HUES6 (cell line): ENCODE data around the gene PRKRIP1.
"Not testable (repeated sequence)": the region's sequence is repeated elsewhere in the genome, so short reads cannot be mapped to it uniquely, and the experiment has no call there.

Source experiments
- H3K27ac ChIP-seq: 2 replicates; pipeline ENCODE4 v1.7.0; 2013; ENCODE audit warnings: low read depth, mild to moderate bottlenecking, low read length, inconsistent platforms
- H3K27me3 ChIP-seq: 2 replicates; pipeline ENCODE4 v1.6.1; 2013; ENCODE audit warnings: low read length; ENCODE audit not compliant: control insufficient read depth, insufficient read depth
- H3K36me3 ChIP-seq: 2 replicates; pipeline ENCODE4 v1.6.1; 2013; ENCODE audit warnings: low read length; ENCODE audit not compliant: control insufficient read depth, insufficient read depth
- H3K4me1 ChIP-seq: 2 replicates; pipeline ENCODE4 v1.6.1; 2013; ENCODE audit warnings: low read length; ENCODE audit not compliant: control insufficient read depth, insufficient read depth
- H3K4me3 ChIP-seq: 2 replicates; pipeline ENCODE4 v1.5.1; 2013; ENCODE audit warnings: low read depth, low read length
- H3K9ac ChIP-seq: one replicate; pipeline ENCODE4 v1.6.1; 2013; ENCODE audit warnings: mild to moderate bottlenecking, low read length
- H3K9me3 ChIP-seq: 2 replicates; pipeline ENCODE4 v1.6.1; 2013; ENCODE audit warnings: low read depth, low read length; ENCODE audit not compliant: control insufficient read depth, insufficient read depth

Gene PRKRIP1

DNA sequence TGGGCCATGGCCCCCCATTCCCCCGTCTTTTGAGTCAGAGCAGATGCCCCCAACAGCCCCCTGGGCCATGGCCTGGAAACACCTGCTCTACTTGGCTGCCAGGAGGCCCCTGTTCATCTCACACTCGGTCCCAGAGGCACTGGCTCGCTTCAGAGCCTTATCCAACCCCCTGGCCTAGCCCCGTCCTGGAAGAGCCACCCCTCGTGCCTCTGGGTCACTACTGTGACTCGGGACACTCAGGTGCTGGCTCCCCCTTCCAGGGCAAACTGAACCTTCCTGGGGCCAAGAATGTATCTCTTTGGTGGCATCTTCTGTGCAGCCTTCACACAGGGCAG lies 75.6 kb downstream of the PRKRIP1 start:
- Histone ChIP-seq H3K9me3 (no peaks in the 10 kb centered on the region), H3K9ac (no peak overlapping the region), H3K4me3 (no peak overlapping the region), H3K4me1 (0 out of 2 replicates have a peak, but pooled peaks cover 4% of the 10 kb centered on the region), H3K27me3 (no peaks in the 10 kb centered on the region), H3K36me3 (peaks cover 57% of the 10 kb centered on the region), H3K27ac (no peak overlapping the region)

DNA sequence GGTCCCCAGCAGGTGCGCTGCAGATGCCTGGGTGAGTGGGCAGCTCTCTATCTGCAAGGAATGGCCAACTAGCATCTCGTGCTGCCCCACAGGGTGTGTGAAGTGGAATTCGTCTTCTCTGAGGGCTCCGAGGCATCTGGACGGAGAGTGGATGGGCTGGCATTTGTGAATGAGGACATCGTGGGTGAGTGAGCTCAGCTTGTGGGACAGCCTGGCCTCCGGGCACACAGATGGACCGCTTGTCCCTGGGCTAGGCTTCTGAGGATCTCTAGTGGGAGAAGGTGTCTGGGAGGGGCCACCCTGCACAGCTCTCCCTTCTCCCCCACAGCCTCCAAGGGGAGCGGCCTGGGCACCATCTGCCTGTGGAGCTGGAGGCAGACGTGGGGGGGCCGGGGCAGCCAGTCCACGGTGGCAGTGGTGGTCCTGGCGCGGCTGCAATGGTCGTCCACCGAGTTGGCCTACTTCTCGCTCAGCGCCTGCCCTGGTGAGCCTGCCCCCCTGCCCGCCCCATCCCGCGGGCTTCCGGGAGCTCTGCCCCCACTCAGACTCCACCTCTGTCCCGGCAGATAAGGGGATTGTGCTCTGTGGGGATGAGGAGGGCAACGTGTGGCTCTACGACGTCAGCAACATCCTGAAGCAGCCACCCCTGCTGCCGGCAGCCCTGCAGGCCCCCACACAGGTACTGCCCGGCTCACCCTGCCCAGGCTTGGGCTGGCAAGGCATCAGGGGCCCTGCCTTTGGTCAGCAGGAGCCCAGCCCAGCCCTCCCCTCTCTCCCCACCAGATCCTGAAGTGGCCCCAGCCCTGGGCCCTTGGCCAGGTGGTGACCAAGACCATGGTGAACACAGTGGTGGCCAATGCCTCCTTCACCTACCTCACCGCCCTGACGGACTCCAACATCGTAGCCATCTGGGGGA lies 76.2 kb downstream of the PRKRIP1 start:
- H3K36me3 ChIP-seq = peaks cover 55% of the 10 kb centered on the region
- H3K4me3 ChIP-seq = no peak overlapping the region
- no peak overlapping the region for H3K27ac ChIP-seq
- no peaks in the 10 kb centered on the region for H3K9me3 ChIP-seq
- H3K4me1 ChIP-seq = no peaks in the 10 kb centered on the region
- no peaks in the 10 kb centered on the region for H3K27me3 ChIP-seq
- no peak overlapping the region for H3K9ac ChIP-seq

DNA sequence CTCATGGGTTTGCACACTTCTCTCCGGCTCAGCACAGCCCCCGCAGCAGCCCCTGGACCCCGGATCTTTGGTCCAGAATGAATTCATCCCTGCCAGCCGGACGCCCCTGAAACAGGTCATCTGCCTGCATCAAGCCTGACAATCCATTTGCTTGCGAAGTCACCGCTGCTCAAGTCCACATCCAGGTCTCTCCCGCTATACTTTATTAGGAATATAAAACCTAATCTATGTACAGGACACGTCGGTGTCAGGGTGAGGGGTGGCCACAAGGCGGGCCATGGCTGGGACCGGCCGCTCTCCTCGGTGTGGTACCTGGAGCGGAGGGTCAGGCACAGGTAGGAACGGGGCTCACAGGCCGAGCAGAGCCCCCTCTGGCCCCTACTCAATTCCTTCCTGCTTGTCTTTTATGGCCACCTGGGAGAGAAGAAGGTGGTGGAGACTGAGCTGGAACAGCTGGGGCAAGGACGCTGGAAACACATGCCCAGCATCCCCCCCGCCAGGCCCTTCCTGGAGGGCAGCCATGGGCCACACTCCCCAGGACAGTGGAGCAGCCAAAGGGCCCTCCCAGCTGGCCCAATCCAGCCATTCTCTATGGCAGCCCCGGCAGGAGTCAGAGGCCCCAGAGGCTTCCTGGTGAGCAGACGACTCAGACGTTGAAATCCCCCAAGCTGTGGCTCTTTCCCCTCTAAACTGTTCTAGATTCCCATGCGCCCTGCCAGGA lies 77.3 kb downstream of the PRKRIP1 start:
- H3K4me3 ChIP-seq = no peak overlapping the region
- H3K4me1 ChIP-seq = no peaks in the 10 kb centered on the region
- peaks cover 45% of the 10 kb centered on the region for H3K36me3 ChIP-seq
- H3K27me3 ChIP-seq = no peaks in the 10 kb centered on the region
- H3K9ac ChIP-seq = no peak overlapping the region
- no peak overlapping the region for H3K27ac ChIP-seq
- H3K9me3 ChIP-seq = no peaks in the 10 kb centered on the region

DNA sequence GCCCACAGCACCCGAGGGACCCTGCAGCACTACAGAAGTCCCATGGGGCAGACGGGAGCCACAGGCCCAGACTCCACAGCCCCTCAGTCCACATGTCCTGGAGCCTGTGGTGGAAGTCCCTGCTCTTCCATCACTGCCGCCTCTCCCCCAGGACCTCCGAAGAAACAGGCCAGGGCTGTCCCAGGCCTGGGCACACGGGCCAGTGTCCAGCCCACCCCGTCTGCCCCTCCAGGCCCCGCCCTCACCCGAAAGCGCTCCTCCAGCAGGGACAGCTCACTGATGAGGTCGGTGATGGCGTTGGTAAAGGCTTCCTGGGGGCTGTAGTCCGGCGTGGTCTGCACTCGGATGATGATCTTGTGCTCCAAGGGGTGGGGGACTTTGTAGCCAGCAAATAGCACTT lies 78.0 kb downstream of the PRKRIP1 start:
- not testable (repeated sequence) for H3K27me3 ChIP-seq, H3K9me3 ChIP-seq, H3K27ac ChIP-seq, H3K4me3 ChIP-seq, H3K9ac ChIP-seq, H3K4me1 ChIP-seq
- peaks cover 39% of the 10 kb centered on the region for H3K36me3 ChIP-seq

DNA sequence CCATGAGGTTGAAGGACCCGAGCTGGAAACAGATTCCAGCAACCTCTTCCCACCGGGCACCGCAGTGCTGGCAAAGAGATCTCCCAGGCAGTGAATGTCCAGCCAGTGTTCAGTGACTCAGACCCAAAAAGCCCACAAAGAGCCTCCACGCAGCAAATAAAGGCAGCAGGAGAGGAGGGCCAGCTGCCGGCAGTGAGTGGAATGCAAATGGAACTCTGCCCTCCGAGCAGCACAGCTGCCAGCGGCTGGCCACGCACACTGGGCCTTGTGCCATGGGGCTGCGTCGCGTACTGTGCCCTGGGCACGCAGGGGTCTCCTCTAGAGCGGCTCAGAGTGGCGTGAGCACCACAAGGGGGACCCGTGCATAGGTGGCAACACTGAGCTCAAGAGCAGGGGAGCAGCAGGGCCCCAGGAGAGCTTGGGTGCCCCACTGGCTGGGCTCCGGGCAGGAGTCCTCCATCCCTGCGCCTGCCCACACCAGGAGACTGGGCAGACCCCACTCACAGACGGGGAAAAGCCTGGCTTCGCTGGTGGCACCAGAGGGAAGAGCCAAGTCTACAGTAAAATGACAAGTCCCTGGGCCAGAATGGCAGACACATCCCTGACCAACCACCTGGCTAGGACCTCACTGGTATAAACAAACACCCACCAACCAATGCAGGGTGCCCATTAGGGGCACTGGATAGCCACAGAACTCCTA lies 78.7 kb downstream of the PRKRIP1 start:
- not testable (repeated sequence) for H3K27me3 ChIP-seq, H3K9ac ChIP-seq, H3K4me3 ChIP-seq, H3K4me1 ChIP-seq, H3K27ac ChIP-seq, H3K9me3 ChIP-seq
- H3K36me3 ChIP-seq = peaks cover 31% of the 10 kb centered on the region
